ENCODE data around the gene ZDHHC7. TPM values are rescaled to one million over a fixed set of nuclear protein-coding genes. Genes with fewer than 3 reads are reported as not detected.
A peak's percentile ranks its signal among the peaks of the same experiment; 100 is the strongest.

The ZDHHC7 gene
- total and polyA plus RNA-seq, 9 of the 15 experiments (the other 6 are each of a cell fraction or from before 2014, with no cell fraction given): 1.7 to 49.7 (median 37.4) TPM

DNA sequence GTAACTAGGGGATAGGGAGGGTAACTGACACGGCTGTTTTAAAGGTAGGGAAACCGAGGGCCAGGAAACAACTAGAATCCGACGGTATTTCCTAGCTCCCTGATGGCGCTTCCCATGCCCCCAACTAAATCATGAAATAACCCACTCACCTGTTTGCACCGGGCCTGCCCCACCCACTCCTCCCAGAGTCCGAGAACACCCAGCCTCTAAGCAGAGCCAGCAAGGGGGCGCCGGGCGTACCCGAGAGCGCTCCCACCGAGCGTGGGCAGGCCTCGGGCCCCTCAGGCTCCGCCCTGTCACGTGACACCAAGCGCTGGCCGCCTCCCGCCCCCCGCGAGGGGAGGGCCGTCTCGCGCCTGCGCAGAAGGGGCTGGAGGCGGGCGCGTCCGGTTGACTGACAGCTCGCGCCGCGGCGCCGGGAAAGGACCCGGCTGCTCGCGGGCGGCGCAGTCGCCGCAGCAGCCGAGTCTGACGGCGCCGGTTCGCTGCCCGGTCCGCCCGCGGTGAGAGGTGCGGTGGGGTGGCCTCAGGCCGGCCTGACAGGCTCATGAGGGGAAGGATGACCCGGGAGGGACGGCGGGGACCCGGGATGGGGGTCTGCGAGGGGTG, 16.1 kb upstream of the ZDHHC7 start, which contains the start of gene KIAA0513 (continued):
- TF ChIP-seq TAF15 (IDR thresholded peaks at IDR 0.05; ENCODE audit: low read depth, low read length): no peak
- TF ChIP-seq HSF4 (CRISPR knock-in tag; IDR thresholded peaks at IDR 0.05; ENCODE audit: borderline replicate concordance): no peak
- TF ChIP-seq, protein P1, sequence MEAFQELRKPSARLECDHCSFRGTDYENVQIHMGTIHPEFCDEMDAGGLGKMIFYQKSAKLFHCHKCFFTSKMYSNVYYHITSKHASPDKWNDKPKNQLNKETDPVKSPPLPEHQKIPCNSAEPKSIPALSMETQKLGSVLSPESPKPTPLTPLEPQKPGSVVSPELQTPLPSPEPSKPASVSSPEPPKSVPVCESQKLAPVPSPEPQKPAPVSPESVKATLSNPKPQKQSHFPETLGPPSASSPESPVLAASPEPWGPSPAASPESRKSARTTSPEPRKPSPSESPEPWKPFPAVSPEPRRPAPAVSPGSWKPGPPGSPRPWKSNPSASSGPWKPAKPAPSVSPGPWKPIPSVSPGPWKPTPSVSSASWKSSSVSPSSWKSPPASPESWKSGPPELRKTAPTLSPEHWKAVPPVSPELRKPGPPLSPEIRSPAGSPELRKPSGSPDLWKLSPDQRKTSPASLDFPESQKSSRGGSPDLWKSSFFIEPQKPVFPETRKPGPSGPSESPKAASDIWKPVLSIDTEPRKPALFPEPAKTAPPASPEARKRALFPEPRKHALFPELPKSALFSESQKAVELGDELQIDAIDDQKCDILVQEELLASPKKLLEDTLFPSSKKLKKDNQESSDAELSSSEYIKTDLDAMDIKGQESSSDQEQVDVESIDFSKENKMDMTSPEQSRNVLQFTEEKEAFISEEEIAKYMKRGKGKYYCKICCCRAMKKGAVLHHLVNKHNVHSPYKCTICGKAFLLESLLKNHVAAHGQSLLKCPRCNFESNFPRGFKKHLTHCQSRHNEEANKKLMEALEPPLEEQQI (IDR thresholded peaks at IDR 0.05): no peak
- TF ChIP-seq NR0B1 (IDR thresholded peaks at IDR 0.05; ENCODE audit: partially characterized antibody): no peak
- no peak for TF ChIP-seq ZNF24 (IDR thresholded peaks at IDR 0.05)
- no peak for TF ChIP-seq STAT5B (CRISPR knock-in tag; IDR thresholded peaks at IDR 0.05)
- TF ChIP-seq NR2F6 (CRISPR knock-in tag; IDR thresholded peaks at IDR 0.05): no peak
- no peak for TF ChIP-seq SREBF2 (CRISPR knock-in tag; IDR thresholded peaks at IDR 0.05)
- no peak for TF ChIP-seq NCOA4 (IDR thresholded peaks at IDR 0.05; ENCODE audit: partially characterized antibody)
- no peak for TF ChIP-seq POU5F1 (IDR thresholded peaks at IDR 0.05; ENCODE audit: borderline replicate concordance, low read depth, low read length, partially characterized antibody)
- TF ChIP-seq ARNT (IDR thresholded peaks at IDR 0.05): no peak
- no peak for TF ChIP-seq MECOM (CRISPR knock-in tag; IDR thresholded peaks at IDR 0.05)
- TF ChIP-seq, protein P2, sequence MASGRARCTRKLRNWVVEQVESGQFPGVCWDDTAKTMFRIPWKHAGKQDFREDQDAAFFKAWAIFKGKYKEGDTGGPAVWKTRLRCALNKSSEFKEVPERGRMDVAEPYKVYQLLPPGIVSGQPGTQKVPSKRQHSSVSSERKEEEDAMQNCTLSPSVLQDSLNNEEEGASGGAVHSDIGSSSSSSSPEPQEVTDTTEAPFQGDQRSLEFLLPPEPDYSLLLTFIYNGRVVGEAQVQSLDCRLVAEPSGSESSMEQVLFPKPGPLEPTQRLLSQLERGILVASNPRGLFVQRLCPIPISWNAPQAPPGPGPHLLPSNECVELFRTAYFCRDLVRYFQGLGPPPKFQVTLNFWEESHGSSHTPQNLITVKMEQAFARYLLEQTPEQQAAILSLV (tag; IDR thresholded peaks at IDR 0.05): no peak
- no peak for TF ChIP-seq BRCA1 (IDR thresholded peaks at IDR 0.05)
- no peak for TF ChIP-seq BRCA1 (CRISPR knock-in tag; IDR thresholded peaks at IDR 0.05)
- 0 out of 2 replicates have a peak, but pooled peaks have one; percentile 27 for TF ChIP-seq NR2C2 (CRISPR knock-in tag; IDR thresholded peaks at IDR 0.05)
- TF ChIP-seq NR2C2 (tag; IDR thresholded peaks at IDR 0.05): no peak
- 0 out of 2 replicates have a peak, but pooled peaks have one; percentile 67 for TF ChIP-seq GTF2F1 (IDR thresholded peaks at IDR 0.05; ENCODE audit: low read depth, low read length)
- no peak; the same call in 1 of the 2 replicates for TF ChIP-seq ZFP1 (CRISPR knock-in tag; IDR thresholded peaks at IDR 0.05)
- TF ChIP-seq ZNF124 (CRISPR knock-in tag; IDR thresholded peaks at IDR 0.05): no peak
- no peak for TF ChIP-seq ZNF586 (CRISPR knock-in tag; conservative IDR thresholded peaks at IDR 0.05)
- 0 out of 2 replicates have a peak, but pooled peaks have one; percentile 42 for TF ChIP-seq SMARCC2 (IDR thresholded peaks at IDR 0.05; ENCODE audit: low read depth)
- TF ChIP-seq, protein P3, sequence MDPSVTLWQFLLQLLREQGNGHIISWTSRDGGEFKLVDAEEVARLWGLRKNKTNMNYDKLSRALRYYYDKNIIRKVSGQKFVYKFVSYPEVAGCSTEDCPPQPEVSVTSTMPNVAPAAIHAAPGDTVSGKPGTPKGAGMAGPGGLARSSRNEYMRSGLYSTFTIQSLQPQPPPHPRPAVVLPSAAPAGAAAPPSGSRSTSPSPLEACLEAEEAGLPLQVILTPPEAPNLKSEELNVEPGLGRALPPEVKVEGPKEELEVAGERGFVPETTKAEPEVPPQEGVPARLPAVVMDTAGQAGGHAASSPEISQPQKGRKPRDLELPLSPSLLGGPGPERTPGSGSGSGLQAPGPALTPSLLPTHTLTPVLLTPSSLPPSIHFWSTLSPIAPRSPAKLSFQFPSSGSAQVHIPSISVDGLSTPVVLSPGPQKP (CRISPR knock-in tag; IDR thresholded peaks at IDR 0.05): no peak
- no peak for TF ChIP-seq BRF1 (IDR thresholded peaks at IDR 0.05; ENCODE audit: borderline replicate concordance, extremely low read depth, insufficient read length)

Measured in K562 (cell line).